DOHH2 (cell line): ENCODE data around the gene PITRM1.

Experiments
- H3F3A ChIP-seq: fragments of 200-600 bp; sonication (generic), shearing (Covaris generic); 2 replicates; pipeline ENCODE4 v1.6.0; 2016; ENCODE audit warnings: antibody characterized with exemption, mild to moderate bottlenecking; ENCODE audit not compliant: control insufficient read depth, insufficient read depth
- H3K27ac ChIP-seq: fragments of 200-600 bp; sonication (generic); 2 replicates; pipeline ENCODE4 v1.5.1; 2014; ENCODE audit warnings: low read depth, mild to moderate bottlenecking, low read length, moderate library complexity
- H3K27me3 ChIP-seq: fragments of 200-600 bp; sonication (generic); 2 replicates; pipeline ENCODE4 v1.6.1; 2014; ENCODE audit warnings: mild to moderate bottlenecking, low read length, mixed read lengths; ENCODE audit not compliant: control insufficient read depth
- H3K36me3 ChIP-seq: fragments of 200-600 bp; sonication (generic); 2 replicates; pipeline ENCODE4 v1.6.1; 2014; ENCODE audit warnings: mild to moderate bottlenecking, low read length, moderate library complexity, mixed read lengths; ENCODE audit not compliant: control insufficient read depth
- H3K4me1 ChIP-seq: fragments of 200-600 bp; sonication (generic); 2 replicates; pipeline ENCODE4 v1.6.1; 2014; ENCODE audit warnings: mild to moderate bottlenecking, low read length, mixed read lengths; ENCODE audit not compliant: control insufficient read depth
- H3K4me2 ChIP-seq: fragments of 200-600 bp; sonication (generic); 2 replicates; pipeline ENCODE4 v1.6.0; 2014; ENCODE audit warnings: mild to moderate bottlenecking, low read length, moderate library complexity
- H3K4me3 ChIP-seq: fragments of 200-600 bp; sonication (generic); 2 replicates; pipeline ENCODE4 v1.5.1; 2014; ENCODE audit warnings: mild to moderate bottlenecking, low read length, mixed read lengths
- H3K79me2 ChIP-seq: fragments of 200-600 bp; sonication (generic); 2 replicates; pipeline ENCODE4 v1.6.1; 2014; ENCODE audit warnings: mild to moderate bottlenecking, low read length, mixed read lengths; ENCODE audit not compliant: control insufficient read depth
- H3K9me2 ChIP-seq: fragments of 200-600 bp; sonication (generic); replicated peaks from 2 replicates; pipeline ENCODE4 v1.6.1; 2014; ENCODE audit warnings: mild to moderate bottlenecking, low read length, mixed read lengths; ENCODE audit not compliant: control insufficient read depth
- H3K9me3 ChIP-seq: fragments of 200-600 bp; sonication (generic); 2 replicates; pipeline ENCODE4 v1.6.1; 2014; ENCODE audit warnings: antibody characterized with exemption, low read length, mixed read lengths; ENCODE audit not compliant: control insufficient read depth, insufficient read depth
- H4K20me1 ChIP-seq: fragments of 200-600 bp; sonication (generic); 2 replicates; pipeline ENCODE4 v1.6.0; 2014; ENCODE audit warnings: low read depth, mild to moderate bottlenecking, antibody characterized with exemption, low read length, moderate library complexity; ENCODE audit not compliant: control insufficient read depth, insufficient read depth
- CTCF ChIP-seq: fragments of 200-600 bp; sonication (generic); IDR thresholded peaks from one replicate; pipeline ENCODE4 v1.5.1; 2014; ENCODE audit warnings: antibody characterized with exemption, mild to moderate bottlenecking, low read depth, low read length; ENCODE audit not compliant: poor library complexity, severe bottlenecking
- EZH2phosphoT487 ChIP-seq: fragments of 200-600 bp; sonication (generic); IDR thresholded peaks from 2 replicates; pipeline ENCODE4 v1.6.1; 2017; ENCODE audit warnings: borderline replicate concordance, mild to moderate bottlenecking, antibody characterized with exemption, low read length, moderate library complexity, mixed read lengths

The PITRM1 gene

DNA sequence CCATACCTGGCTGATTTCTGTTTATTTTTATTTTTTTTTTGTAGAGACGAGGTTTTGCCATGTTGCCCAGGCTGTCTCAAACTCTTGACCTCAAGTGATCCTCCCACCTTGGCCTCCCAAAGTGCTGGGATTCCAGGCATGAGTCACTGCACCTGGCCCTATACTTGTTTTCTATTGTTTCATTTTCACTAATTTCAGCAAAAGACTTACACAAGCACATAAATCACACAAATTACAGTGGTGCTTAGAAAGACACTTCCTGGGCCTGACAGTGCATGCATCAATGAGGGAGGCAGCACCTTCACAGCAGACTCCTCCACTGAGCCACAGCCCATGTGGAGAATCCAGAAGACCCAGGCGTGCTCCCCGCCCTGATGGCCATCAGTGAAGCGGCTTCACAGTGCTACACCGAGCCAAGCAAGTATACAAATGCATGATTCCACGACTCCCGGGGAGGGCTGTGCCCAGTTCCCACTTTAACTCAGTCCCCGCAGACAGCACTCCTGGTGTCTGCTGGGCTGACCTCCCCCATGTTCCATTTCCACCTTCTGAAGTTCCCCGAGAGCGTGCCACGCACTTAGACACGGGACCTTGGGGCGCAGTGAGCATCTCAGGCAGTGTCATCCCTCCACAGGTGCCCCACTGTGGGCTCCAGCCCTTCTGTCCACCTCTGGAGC, 20.6 kb downstream of the PITRM1 start:
- H3K9me2 ChIP-seq = no peaks in the 10 kb centered on the region
- H3K4me2 ChIP-seq = no peak overlapping the region
- no peak overlapping the region for H3K27ac ChIP-seq
- no peaks in the 10 kb centered on the region; the same call in 1 of the 2 replicates for H4K20me1 ChIP-seq
- H3K4me1 ChIP-seq = no peaks in the 10 kb centered on the region
- peaks cover 69% of the 10 kb centered on the region for H3K36me3 ChIP-seq
- no peaks in the 10 kb centered on the region for H3K9me3 ChIP-seq
- no peak overlapping the region for H3K4me3 ChIP-seq
- H3K79me2 ChIP-seq = no peaks in the 10 kb centered on the region
- no peaks in the 10 kb centered on the region for H3F3A ChIP-seq
- no peak for TF ChIP-seq CTCF
- no peak for TF ChIP-seq EZH2phosphoT487
- no peaks in the 10 kb centered on the region for H3K27me3 ChIP-seq

DNA sequence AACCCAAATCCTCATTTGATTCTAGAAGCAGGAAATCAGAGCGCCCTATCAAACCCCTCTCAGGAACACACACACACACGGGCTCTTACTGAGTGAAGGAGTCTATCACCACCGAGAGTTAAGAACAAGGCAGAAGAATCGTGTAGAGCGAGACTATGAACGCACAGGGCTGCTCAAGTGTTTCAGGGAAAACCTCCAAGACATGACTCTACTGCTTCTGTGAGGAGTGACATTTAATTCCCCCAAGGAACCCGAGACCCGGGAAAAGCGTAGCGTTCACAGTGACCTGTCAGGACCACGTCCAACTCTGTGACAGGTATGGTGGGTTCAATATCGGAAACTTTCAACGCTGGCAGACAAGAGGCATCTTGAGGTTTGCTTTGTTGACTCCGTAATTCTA, 21.6 kb downstream of the PITRM1 start:
- Histone ChIP-seq H3K9me3 (no peaks in the 10 kb centered on the region), H3K4me3 (no peak overlapping the region), H3K79me2 (no peaks in the 10 kb centered on the region), H3K4me1 (no peaks in the 10 kb centered on the region), H3F3A (no peaks in the 10 kb centered on the region), H4K20me1 (no peaks in the 10 kb centered on the region), H3K27ac (no peak overlapping the region), H3K36me3 (peaks cover 72% of the 10 kb centered on the region), H3K9me2 (no peaks in the 10 kb centered on the region), H3K4me2 (no peak overlapping the region), H3K27me3 (no peaks in the 10 kb centered on the region)
- TF ChIP-seq EZH2phosphoT487 (no peak), CTCF (no peak)

DNA sequence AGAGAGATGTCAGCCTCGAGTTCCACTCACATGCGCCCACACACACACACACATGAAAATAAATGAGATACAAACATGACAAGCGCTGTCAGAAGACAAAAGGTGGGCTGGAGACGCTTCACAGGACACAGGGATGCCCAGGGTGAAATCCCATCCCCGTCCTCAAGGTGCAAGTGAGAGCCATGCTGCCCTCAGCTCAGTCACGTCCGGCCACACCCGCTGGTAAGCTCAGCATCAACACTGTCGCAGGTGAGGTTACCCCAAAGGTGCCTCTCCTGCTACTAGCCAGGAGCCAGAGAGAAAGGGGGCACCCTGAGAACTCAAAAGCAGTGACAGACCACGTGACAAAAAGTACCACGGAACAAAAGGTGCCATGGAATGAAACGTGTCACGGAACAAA, 22.2 kb downstream of the PITRM1 start:
- no peaks in the 10 kb centered on the region for H3K27me3 ChIP-seq
- H3K4me1 ChIP-seq = no peaks in the 10 kb centered on the region
- H3F3A ChIP-seq = no peaks in the 10 kb centered on the region
- no peak overlapping the region for H3K4me2 ChIP-seq
- no peaks in the 10 kb centered on the region for H3K9me3 ChIP-seq
- H3K36me3 ChIP-seq = peaks cover 72% of the 10 kb centered on the region
- H3K4me3 ChIP-seq = no peak overlapping the region
- H3K9me2 ChIP-seq = no peaks in the 10 kb centered on the region
- no peak overlapping the region for H3K27ac ChIP-seq
- TF ChIP-seq EZH2phosphoT487 (no peak), CTCF (no peak)
- no peaks in the 10 kb centered on the region for H3K79me2 ChIP-seq
- no peaks in the 10 kb centered on the region for H4K20me1 ChIP-seq
